Upper lobe of left lung (tissue), 4 donors: ENCODE data around the gene CAMTA2.

Experiments
- POLR2A ChIP-seq, 4 donors: fragments of 450-650 bp; IDR thresholded peaks; one replicate each; pipeline ENCODE4 v1.5.1; 2016 to 2017; ENCODE audit warnings: antibody characterized with exemption in 4 of 4, mild to moderate bottlenecking in 2 of 4
- POLR2AphosphoS5 ChIP-seq, 2 donors: sonication (generic); formaldehyde crosslinking; IDR thresholded peaks; one replicate each; pipeline ENCODE4 v1.5.1; 2017; ENCODE audit warnings: antibody characterized with exemption in 2 of 2
- TF ChIP-seq, protein P1 (sequence below), 6 experiments: fragments of 450-650 bp in 4 of 6; fragments of 200-600 bp in 2 of 6; sonication (generic) in 2 of 6; IDR thresholded peaks; one replicate each; pipeline ENCODE4 v1.5.1; 2016 to 2019; ENCODE audit warnings: antibody characterized with exemption in 6 of 6

DNA sequence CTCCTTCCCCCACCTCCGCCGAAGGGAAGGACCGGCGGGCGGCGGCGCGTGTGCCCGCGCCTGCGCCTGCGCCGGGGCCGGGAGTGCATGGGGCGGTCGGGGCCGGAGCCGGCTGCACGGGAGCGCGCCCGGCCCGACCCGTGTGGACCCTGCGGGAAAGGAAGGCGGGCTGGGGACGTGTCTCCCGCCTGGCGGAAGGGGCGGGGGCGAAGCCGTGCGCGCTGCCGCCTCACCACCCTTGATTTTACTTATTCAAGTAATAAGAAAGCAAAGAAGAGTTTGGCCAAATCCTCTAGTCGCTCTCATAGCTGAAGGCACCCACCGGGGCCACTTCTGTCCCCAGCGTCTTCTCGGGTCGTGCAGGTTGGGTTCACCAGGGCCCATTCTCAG is 38.5 kb downstream of the CAMTA2 start:
- TF ChIP-seq, protein P1, sequence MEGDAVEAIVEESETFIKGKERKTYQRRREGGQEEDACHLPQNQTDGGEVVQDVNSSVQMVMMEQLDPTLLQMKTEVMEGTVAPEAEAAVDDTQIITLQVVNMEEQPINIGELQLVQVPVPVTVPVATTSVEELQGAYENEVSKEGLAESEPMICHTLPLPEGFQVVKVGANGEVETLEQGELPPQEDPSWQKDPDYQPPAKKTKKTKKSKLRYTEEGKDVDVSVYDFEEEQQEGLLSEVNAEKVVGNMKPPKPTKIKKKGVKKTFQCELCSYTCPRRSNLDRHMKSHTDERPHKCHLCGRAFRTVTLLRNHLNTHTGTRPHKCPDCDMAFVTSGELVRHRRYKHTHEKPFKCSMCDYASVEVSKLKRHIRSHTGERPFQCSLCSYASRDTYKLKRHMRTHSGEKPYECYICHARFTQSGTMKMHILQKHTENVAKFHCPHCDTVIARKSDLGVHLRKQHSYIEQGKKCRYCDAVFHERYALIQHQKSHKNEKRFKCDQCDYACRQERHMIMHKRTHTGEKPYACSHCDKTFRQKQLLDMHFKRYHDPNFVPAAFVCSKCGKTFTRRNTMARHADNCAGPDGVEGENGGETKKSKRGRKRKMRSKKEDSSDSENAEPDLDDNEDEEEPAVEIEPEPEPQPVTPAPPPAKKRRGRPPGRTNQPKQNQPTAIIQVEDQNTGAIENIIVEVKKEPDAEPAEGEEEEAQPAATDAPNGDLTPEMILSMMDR (IDR thresholded peaks at IDR 0.05), result peak in 2 of 6 experiments; percentile 13 to 16
- TF ChIP-seq POLR2A (IDR thresholded peaks at IDR 0.05) (peak in 3 of 4 donors; percentile 11 to 72 (median 38)), POLR2AphosphoS5 (IDR thresholded peaks at IDR 0.05) (peak in 1 of 2 donors; percentile 59)
